Right atrium auricular region (tissue), 2 donors: ENCODE results near the gene SAMMSON. TPM values are rescaled to one million over a fixed set of nuclear protein-coding genes. Genes with fewer than 3 reads are reported as not detected.

ENCODE experiments used
- DNase-seq: peaks from one replicate; pipeline ENCODE4 v3.0.0-alpha.2; 2019; ENCODE audit warnings: low spot score
- H3K27ac ChIP-seq, 2 donors: fragments of 200-600 bp; sonication (generic); 1 replicate in 1 of 2; 2 replicates in 1 of 2; pipeline ENCODE4 v1.5.1; 2016 to 2019
- H3K27me3 ChIP-seq, 2 donors: fragments of 200-600 bp; sonication (generic); one replicate each; pipeline versions ENCODE4 v1.5.1 to v1.6.0; 2017 to 2019
- H3K36me3 ChIP-seq: fragments of 200-600 bp; sonication (generic); one replicate; pipeline ENCODE4 v1.5.1; 2016
- H3K4me1 ChIP-seq, 2 donors: fragments of 200-600 bp; sonication (generic); one replicate each; pipeline versions ENCODE4 v1.5.1 to v1.6.0; 2017 to 2019
- H3K4me3 ChIP-seq, 2 donors: fragments of 200-600 bp; sonication (generic); 1 replicate in 1 of 2; 2 replicates in 1 of 2; pipeline ENCODE4 v1.5.1; 2017 to 2019; ENCODE audit warnings: mild to moderate bottlenecking in 1 of 2, moderate library complexity in 1 of 2
- H3K9me3 ChIP-seq, 2 donors: fragments of 200-600 bp; sonication (generic); one replicate each; pipeline ENCODE4 v1.5.1; 2019
- CTCF ChIP-seq, 2 donors: fragments of 200-600 bp; sonication (generic); IDR thresholded peaks; one replicate each; pipeline ENCODE4 v1.5.1; 2019; ENCODE audit warnings: antibody characterized with exemption in 2 of 2
- total RNA-seq, 2 donors: library from RNA; depleted of rRNA; stranded (reverse); fragments of >200 nt; gene quantifications; one replicate each; pipeline ENCODE4 v1.1.0, GENCODE V29; 2016

The SAMMSON gene
- total RNA-seq, 2 donors from 2014 or later: not detected

DNA sequence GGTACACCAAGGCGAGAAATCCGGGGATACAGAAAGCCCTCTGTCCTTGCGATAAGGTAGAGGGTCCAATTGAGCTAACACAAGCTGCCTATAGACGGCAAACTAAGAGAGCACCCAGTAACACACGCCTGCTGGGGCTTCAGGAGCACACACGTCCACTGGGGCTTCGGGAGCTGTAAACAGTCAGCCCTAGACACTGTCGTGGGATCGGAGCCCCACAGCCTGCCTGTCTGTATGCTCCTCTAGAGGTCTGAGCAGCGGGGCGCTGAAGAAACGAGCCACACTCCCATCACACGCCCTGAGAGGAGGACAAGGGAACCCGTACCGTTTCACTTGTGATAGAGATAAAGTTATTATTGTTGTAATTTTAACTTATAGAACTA lies 486 bp downstream of the SAMMSON start:
- peaks cover 0 to 4% of the 10 kb centered on the region in 2 donors for H3K9me3 ChIP-seq
- H3K4me1 ChIP-seq: no peaks in the 10 kb centered on the region
- no peak for DNase-seq
- H3K27ac ChIP-seq: no peak overlapping the region
- no peaks in the 10 kb centered on the region for H3K36me3 ChIP-seq
- no peaks in the 10 kb centered on the region for H3K27me3 ChIP-seq
- no peak for TF ChIP-seq CTCF (IDR thresholded peaks at IDR 0.05)
- no peak overlapping the region for H3K4me3 ChIP-seq

DNA sequence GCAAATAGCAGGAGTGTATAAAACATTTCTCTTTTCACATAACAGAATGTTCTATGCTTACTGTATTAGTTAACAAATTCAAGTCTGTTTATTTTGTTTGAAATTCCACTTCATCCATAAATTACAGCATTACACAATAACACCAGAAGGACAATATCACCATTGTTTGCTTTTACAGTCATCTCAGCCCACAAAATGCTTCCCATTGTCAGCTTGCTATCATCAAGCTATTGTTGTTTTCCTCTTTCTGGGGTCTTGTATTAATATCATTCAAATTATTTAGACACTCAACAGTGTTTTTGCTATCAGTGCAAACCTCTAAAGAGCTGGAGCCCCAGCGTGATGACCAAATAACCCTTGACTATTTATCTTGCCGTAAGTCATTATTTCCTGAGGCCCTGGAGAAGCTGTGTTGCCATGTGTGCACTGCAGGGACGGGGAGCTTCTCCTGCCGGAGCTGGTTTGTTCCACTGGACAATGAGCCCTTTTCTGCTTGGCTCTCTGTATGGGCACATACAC lies 1.1 kb downstream of the SAMMSON start:
- Histone ChIP-seq H3K9me3 (peaks cover 0 to 4% of the 10 kb centered on the region in 2 donors), H3K27me3 (no peaks in the 10 kb centered on the region), H3K27ac (no peak overlapping the region), H3K36me3 (no peaks in the 10 kb centered on the region), H3K4me3 (no peak overlapping the region), H3K4me1 (no peaks in the 10 kb centered on the region)
- TF ChIP-seq CTCF (IDR thresholded peaks at IDR 0.05): no peak
- no peak for DNase-seq

DNA sequence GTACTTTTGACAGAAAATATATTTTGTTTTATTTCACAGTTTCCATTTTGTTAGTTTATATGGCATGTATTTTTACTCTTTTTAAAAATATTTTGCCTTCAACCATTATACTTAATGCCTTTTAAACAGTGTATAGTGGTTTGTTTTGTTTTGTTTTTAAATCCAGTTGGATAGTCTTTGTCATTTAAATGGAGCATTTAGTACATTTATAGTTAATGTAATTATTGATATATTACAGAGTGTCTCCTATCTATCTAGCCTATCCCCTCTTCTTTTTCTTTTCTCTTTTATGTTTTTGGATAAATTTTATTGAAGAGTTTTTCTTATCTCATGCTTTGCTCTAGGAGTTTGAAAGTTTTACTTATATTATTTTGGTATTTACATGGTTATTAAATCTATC lies 3.6 kb downstream of the SAMMSON start:
- no peaks in the 10 kb centered on the region for H3K36me3 ChIP-seq
- H3K27ac ChIP-seq: no peak overlapping the region
- TF ChIP-seq CTCF (IDR thresholded peaks at IDR 0.05): no peak
- no peaks in the 10 kb centered on the region for H3K4me1 ChIP-seq
- H3K27me3 ChIP-seq: no peaks in the 10 kb centered on the region
- DNase-seq: no peak
- H3K4me3 ChIP-seq: no peak overlapping the region
- H3K9me3 ChIP-seq: peaks cover 0 to 4% of the 10 kb centered on the region in 2 donors

DNA sequence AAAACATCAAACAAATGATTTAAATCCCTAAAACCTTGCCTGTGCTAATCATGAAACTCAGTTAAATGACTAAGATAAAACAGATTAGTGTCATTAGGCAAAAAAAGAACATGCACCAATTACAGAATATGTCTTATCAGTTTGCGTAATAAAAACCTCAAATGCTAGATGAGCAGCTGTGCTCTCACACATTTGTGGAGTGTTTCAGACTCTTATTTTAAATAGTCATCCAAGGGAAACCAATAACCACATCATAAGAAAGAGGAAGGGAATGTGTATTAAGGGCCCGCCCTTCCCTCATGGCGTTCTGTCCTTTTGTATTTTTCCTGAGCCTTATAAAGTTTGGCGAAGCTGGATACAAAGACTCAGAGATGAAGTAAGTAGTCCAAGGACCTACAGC lies 6.6 kb downstream of the SAMMSON start:
- Histone ChIP-seq H3K9me3 (peaks cover 0 to 4% of the 10 kb centered on the region in 2 donors), H3K4me3 (no peak overlapping the region), H3K4me1 (no peaks in the 10 kb centered on the region), H3K36me3 (no peaks in the 10 kb centered on the region), H3K27me3 (no peaks in the 10 kb centered on the region), H3K27ac (no peak overlapping the region)
- no peak for DNase-seq
- no peak for TF ChIP-seq CTCF (IDR thresholded peaks at IDR 0.05)

- TF ChIP-seq CTCF (IDR thresholded peaks at IDR 0.05): no peak
- H3K27ac ChIP-seq: no peak overlapping the region
- no peak for DNase-seq
- no peaks in the 10 kb centered on the region for H3K27me3 ChIP-seq
- H3K9me3 ChIP-seq: no peaks in the 10 kb centered on the region
- no peaks in the 10 kb centered on the region for H3K36me3 ChIP-seq
- no peak overlapping the region for H3K4me3 ChIP-seq
- no peaks in the 10 kb centered on the region for H3K4me1 ChIP-seq
Observed at GRCh38 chr3:70010346-70010745, 10.8 kb downstream of the SAMMSON start.

- no peak for DNase-seq
- Histone ChIP-seq H3K27ac (no peak overlapping the region), H3K36me3 (no peaks in the 10 kb centered on the region), H3K9me3 (no peaks in the 10 kb centered on the region), H3K4me1 (no peaks in the 10 kb centered on the region), H3K4me3 (no peak overlapping the region), H3K27me3 (no peaks in the 10 kb centered on the region)
- TF ChIP-seq CTCF (IDR thresholded peaks at IDR 0.05): no peak
Observed at GRCh38 chr3:70011582-70011981, 12.0 kb downstream of the SAMMSON start.
